AG04450 (cell line): ENCODE data around the gene TRRAP. TPM values are rescaled to one million over a fixed set of nuclear protein-coding genes. Genes with fewer than 3 reads are reported as not detected.

Experiments used
- CTCF ChIA-PET: fragments of 300-600, 350-600 bp; formaldehyde crosslinking; extraction: SDS; loops from one replicate; lab custom pipeline; 2022; ENCODE audit warnings: antibody characterized with exemption, inconsistent platforms; lab: Charles Lee
- POLR2A ChIA-PET: fragments of 350-600 bp; formaldehyde crosslinking; extraction: SDS; loops from one replicate; lab custom pipeline; 2021; ENCODE audit warnings: antibody characterized with exemption, inconsistent platforms; lab: Yijun Ruan, JAX
- DNase-seq: peaks from one replicate; pipeline ENCODE4 v3.0.0-alpha.2; 2011; ENCODE audit warnings: low read depth, low spot score
- H3K27ac ChIP-seq: one replicate; pipeline ENCODE4 v1.5.1; 2012; ENCODE audit warnings: low read depth, low read length, control low read depth
- H3K27me3 ChIP-seq: one replicate; pipeline ENCODE4 v1.6.0; 2012; ENCODE audit warnings: low read length; ENCODE audit not compliant: control insufficient read depth, insufficient read depth
- H3K4me3 ChIP-seq: 2 replicates; pipeline ENCODE4 v1.5.1; 2011; ENCODE audit warnings: mild to moderate bottlenecking, low read depth, low read length, control low read depth
- H3K9me3 ChIP-seq: 2 replicates; pipeline ENCODE4 v1.5.1; 2012; ENCODE audit warnings: low read length; ENCODE audit not compliant: control insufficient read depth, insufficient read depth
- polyA plus RNA-seq: library from polyadenylated mRNA; depleted of rRNA; stranded (reverse); fragments of >200 nt; gene quantifications from 2 replicates; pipeline ENCODE4 v1.2.3, GENCODE V29; 2011
- TF ChIP-seq, protein P1 (sequence below): IDR thresholded peaks from 2 replicates; pipeline ENCODE4 v1.5.1; 2011; ENCODE audit warnings: low read depth, low read length, control low read depth, inconsistent platforms

TRRAP gene
- polyA plus RNA-seq, 1 experiment: 20.6 TPM

DNA sequence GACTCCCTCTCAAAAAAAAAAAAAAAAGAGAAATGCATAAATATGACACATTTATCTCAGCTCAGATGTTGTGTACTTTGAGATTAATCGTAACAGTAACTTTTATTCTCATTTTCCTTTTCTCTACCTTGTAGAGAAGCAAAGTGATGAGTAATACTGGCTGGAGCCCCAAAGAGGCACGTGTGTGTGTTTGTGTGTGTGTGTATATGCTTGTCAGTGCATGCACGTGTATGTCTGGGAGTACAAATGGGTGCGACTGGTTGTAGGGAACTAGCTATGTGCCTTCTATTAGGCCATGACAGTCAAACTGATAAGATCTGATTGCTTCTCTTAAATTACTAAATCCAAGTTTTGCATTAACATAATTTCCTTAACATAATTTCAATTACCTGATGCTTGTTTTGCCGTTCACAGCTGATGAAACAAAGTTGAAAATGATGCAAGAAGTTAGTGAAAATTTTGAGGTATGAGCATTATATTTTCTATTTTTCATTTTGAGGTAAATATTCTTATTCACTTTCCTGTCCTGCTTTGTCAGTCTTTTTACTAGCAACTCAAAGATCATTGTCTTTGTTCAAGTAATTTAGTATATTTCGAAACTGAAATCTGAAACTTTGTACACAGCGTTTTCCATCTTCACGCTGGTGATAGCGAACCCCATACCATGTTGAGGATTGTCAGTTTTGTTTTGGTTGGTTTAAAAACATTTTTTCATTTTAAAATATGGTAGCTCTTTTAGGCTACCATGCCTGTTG, 3.4 kb downstream of the TRRAP start:
- no peaks in the 10 kb centered on the region for H3K27me3 ChIP-seq
- TF ChIP-seq, protein P1, sequence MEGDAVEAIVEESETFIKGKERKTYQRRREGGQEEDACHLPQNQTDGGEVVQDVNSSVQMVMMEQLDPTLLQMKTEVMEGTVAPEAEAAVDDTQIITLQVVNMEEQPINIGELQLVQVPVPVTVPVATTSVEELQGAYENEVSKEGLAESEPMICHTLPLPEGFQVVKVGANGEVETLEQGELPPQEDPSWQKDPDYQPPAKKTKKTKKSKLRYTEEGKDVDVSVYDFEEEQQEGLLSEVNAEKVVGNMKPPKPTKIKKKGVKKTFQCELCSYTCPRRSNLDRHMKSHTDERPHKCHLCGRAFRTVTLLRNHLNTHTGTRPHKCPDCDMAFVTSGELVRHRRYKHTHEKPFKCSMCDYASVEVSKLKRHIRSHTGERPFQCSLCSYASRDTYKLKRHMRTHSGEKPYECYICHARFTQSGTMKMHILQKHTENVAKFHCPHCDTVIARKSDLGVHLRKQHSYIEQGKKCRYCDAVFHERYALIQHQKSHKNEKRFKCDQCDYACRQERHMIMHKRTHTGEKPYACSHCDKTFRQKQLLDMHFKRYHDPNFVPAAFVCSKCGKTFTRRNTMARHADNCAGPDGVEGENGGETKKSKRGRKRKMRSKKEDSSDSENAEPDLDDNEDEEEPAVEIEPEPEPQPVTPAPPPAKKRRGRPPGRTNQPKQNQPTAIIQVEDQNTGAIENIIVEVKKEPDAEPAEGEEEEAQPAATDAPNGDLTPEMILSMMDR: no peak
- H3K9me3 ChIP-seq: no peaks in the 10 kb centered on the region
- CTCF ChIA-PET: interaction anchor here (0.6 kb wide), 1 partner anchor 11 kb away, joined by 3 read pairs; no protein-coding TSS in a partner anchor
- no peak overlapping the region for H3K27ac ChIP-seq
- H3K4me3 ChIP-seq: no peak overlapping the region
- POLR2A ChIA-PET: interaction anchor here (0.7 kb wide), 1 partner anchor 27 kb away, joined by 7 read pairs; no protein-coding TSS in a partner anchor
- DNase-seq: no peak

DNA sequence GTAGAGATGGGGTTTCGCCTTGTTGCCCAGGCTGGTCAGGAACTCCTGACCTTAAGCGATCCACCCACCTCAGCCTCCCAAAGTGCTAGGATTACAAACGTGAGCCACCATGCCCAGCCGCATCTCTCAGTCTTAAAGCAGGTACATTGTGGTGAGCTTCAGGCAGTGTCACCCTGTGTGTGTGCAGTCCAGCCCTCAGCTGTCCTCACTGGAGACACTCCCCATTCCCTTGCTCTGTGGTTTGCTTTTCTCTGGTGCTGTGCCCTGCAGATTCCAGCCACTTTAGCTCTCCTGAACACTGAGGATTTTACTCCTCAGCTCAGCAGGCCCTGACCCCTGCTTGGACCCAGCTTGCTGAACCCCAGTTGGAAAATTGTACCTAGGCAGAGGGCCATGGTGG, 6.1 kb downstream of the TRRAP start:
- no peak for DNase-seq
- CTCF ChIA-PET: no interaction called here
- Histone ChIP-seq H3K27me3 (no peaks in the 10 kb centered on the region), H3K4me3 (no peak overlapping the region), H3K9me3 (no peaks in the 10 kb centered on the region), H3K27ac (no peak overlapping the region)
- TF ChIP-seq, protein P1: no peak
- POLR2A ChIA-PET: no interaction called here

DNA sequence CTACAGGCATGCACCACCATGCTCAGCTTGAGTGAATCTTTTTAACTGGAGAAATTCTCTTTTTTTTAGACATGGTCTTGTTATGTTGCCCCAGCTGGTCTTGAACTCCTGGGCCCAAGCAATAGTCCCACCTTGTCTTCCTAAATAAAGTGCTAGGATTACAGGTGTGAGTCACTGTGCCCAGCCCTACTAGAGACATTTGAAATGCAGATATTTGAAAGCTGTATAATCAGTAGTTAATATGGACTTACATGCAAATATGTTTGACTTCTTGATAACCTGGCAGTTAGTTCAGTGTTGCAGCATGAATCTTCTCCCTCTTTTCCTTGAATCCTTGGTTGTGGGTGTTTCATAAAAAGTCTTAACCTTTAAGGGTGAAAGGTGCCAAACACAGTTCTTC, 8.7 kb downstream of the TRRAP start:
- POLR2A ChIA-PET: no interaction called here
- CTCF ChIA-PET: interaction anchor here (0.6 to 0.9 kb wide), 2 partner anchors 8 to 865 kb away, joined by 4 read pairs; partner anchors contain the start of gene TRRAP
- TF ChIP-seq, protein P1: no peak

DNA sequence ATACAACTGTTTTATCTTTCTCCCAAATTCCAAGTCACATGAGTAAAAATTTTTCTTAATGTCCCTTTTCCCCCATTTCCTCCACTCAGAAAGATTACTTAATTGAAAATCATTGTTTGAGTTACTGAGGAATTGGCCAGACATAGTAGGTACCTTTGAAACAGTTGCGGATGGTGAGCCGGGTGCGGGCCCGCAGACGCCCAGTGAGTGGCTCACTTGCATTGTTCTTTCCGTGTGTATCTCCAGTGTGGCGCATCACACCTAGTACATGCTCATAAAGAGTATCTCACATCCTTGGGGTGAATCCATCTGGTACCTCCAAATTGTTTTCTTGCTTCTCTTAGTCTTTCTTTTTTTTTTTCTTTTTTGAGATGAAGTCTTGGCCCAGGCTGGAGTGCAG, 14.3 kb downstream of the TRRAP start:
- TF ChIP-seq, protein P1: no peak
- CTCF ChIA-PET: no interaction called here
- H3K9me3 ChIP-seq: no peaks in the 10 kb centered on the region
- H3K4me3 ChIP-seq: no peak overlapping the region
- POLR2A ChIA-PET: no interaction called here
- no peak for DNase-seq
- H3K27ac ChIP-seq: no peak overlapping the region
- H3K27me3 ChIP-seq: no peaks in the 10 kb centered on the region

More for the DNA sequence above, 8.7 kb downstream of the TRRAP start:
- Histone ChIP-seq H3K4me3 (no peak overlapping the region), H3K27me3 (no peaks in the 10 kb centered on the region), H3K27ac (no peak overlapping the region), H3K9me3 (no peaks in the 10 kb centered on the region)
- no peak for DNase-seq

DNA sequence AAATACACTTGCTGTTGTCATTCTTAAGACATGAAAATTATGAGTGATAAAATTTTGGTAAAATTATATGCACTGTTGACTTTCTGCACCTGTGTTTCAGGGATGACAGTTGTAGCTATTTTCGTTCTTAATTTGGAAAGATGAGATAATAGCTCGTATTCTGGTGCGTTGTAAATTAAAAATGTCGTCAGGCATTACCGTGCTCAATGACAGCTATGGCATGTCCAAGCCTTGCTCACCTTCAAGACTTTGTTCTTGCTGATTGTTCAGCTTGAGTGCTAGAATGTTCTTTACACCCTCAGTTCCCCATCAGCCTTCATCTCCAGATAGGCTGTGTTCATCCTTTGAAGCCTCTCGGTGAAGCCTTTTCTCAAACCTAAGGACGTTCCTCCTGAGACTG, 21.5 kb downstream of the TRRAP start:
- no peak overlapping the region for H3K4me3 ChIP-seq

More for the DNA sequence above, 21.5 kb downstream of the TRRAP start:
- DNase-seq: no peak
- CTCF ChIA-PET: interaction anchor here (0.9 kb wide), 1 partner anchor 879 kb away, joined by 3 read pairs; no protein-coding TSS in a partner anchor
- no peaks in the 10 kb centered on the region for H3K9me3 ChIP-seq
- POLR2A ChIA-PET: no interaction called here
- TF ChIP-seq, protein P1: no peak
- H3K27me3 ChIP-seq: no peaks in the 10 kb centered on the region
- H3K27ac ChIP-seq: no peak overlapping the region
